ENCODE data around the gene NADSYN1.

GRCh38 chr11:71434576-71435130, 18.4 kb upstream of the NADSYN1 start:
- TF ChIP-seq, protein P1, sequence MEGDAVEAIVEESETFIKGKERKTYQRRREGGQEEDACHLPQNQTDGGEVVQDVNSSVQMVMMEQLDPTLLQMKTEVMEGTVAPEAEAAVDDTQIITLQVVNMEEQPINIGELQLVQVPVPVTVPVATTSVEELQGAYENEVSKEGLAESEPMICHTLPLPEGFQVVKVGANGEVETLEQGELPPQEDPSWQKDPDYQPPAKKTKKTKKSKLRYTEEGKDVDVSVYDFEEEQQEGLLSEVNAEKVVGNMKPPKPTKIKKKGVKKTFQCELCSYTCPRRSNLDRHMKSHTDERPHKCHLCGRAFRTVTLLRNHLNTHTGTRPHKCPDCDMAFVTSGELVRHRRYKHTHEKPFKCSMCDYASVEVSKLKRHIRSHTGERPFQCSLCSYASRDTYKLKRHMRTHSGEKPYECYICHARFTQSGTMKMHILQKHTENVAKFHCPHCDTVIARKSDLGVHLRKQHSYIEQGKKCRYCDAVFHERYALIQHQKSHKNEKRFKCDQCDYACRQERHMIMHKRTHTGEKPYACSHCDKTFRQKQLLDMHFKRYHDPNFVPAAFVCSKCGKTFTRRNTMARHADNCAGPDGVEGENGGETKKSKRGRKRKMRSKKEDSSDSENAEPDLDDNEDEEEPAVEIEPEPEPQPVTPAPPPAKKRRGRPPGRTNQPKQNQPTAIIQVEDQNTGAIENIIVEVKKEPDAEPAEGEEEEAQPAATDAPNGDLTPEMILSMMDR (IDR thresholded peaks at IDR 0.05): no peak
- TF ChIP-seq POLR2A (IDR thresholded peaks at IDR 0.05) (no peak), EP300 (IDR thresholded peaks at IDR 0.05; ENCODE audit: low read depth) (no peak)

Data from transverse colon (tissue), 3 donors.